PC-3 (cell line): ENCODE data around the gene RCOR1. TPM values are rescaled to one million over a fixed set of nuclear protein-coding genes. Genes with fewer than 3 reads are reported as not detected.

Experiments used
- ATAC-seq: fragments of 200-7000 bp; cut with Tn5 transposase; 2 replicates; pipeline ENCODE4 v1.9.1; 2020; ENCODE audit warnings: mild to moderate bottlenecking, moderate library complexity
- BruUV-seq: library from RNA; stranded (reverse); fragments of 400-500 nt; replicated peaks from 2 replicates; lab custom pipeline; 2021; lab: Mats Ljungman, UMichigan
- CTCF ChIA-PET: fragments of 300-600 bp; sonication (Branson Sonifier 250); formaldehyde crosslinking; loops from one replicate; lab custom pipeline; 2022; ENCODE audit warnings: antibody characterized with exemption; lab: Charles Lee
- POLR2A ChIA-PET: fragments of 300-600 bp; sonication (Branson Sonifier 250); formaldehyde crosslinking; loops from one replicate; lab custom pipeline; 2022; ENCODE audit warnings: antibody characterized with exemption; ENCODE audit not compliant: unreplicated experiment; lab: Charles Lee
- DNase-seq: peaks from one replicate; pipeline ENCODE4 v3.0.0-alpha.2; 2015
- H2AFZ ChIP-seq: fragments of 300-600 bp; sonication (generic); 2 replicates; pipeline ENCODE4 v1.6.0; 2016; ENCODE audit warnings: antibody characterized with exemption, low read length
- H3F3A ChIP-seq: fragments of 300-600 bp; sonication (generic); one replicate; pipeline ENCODE4 v1.6.0; 2017; ENCODE audit warnings: antibody characterized with exemption, low read length, control low read depth, mild to moderate bottlenecking; ENCODE audit not compliant: unreplicated experiment
- H3K27ac ChIP-seq: fragments of 300-600 bp; sonication (generic); 2 replicates; pipeline ENCODE4 v1.5.1; 2016; ENCODE audit warnings: mild to moderate bottlenecking, low read length
- H3K27me3 ChIP-seq: fragments of 300-600 bp; sonication (generic); 2 replicates; pipeline ENCODE4 v1.6.1; 2016; ENCODE audit warnings: low read length, mixed read lengths
- H3K36me3 ChIP-seq: fragments of 300-600 bp; sonication (generic); 2 replicates; pipeline ENCODE4 v1.6.1; 2016; ENCODE audit warnings: low read depth, mixed run types, low read length, mixed read lengths
- H3K4me1 ChIP-seq: fragments of 300-600 bp; sonication (generic); 2 replicates; pipeline ENCODE4 v1.5.1; 2016; ENCODE audit warnings: low read length; ENCODE audit not compliant: insufficient read depth
- H3K4me2 ChIP-seq: fragments of 300-600 bp; sonication (generic); 2 replicates; pipeline ENCODE4 v1.6.0; 2016; ENCODE audit warnings: low read length
- H3K4me3 ChIP-seq: fragments of 300-600 bp; sonication (generic); 2 replicates; pipeline ENCODE4 v1.5.1; 2016; ENCODE audit warnings: mild to moderate bottlenecking, low read length, mixed read lengths
- H3K79me2 ChIP-seq: fragments of 300-600 bp; sonication (generic); 2 replicates; pipeline ENCODE4 v1.6.1; 2017; ENCODE audit warnings: low read length, mixed read lengths
- H3K9ac ChIP-seq: fragments of 300-600 bp; sonication (generic); 2 replicates; pipeline ENCODE4 v1.6.0; 2016; ENCODE audit warnings: mild to moderate bottlenecking, low read length
- H3K9me2 ChIP-seq: fragments of 300-600 bp; sonication (generic); replicated peaks from 2 replicates; pipeline ENCODE4 v1.6.1; 2016; ENCODE audit warnings: mixed run types, low read length, mixed read lengths
- H3K9me3 ChIP-seq: fragments of 300-600 bp; sonication (generic); 2 replicates; pipeline ENCODE4 v1.6.1; 2016; ENCODE audit warnings: low read length, mixed read lengths
- H4K20me1 ChIP-seq: fragments of 300-600 bp; sonication (generic); 2 replicates; pipeline ENCODE4 v1.6.1; 2016; ENCODE audit warnings: low read length, mixed read lengths
- EZH2 ChIP-seq: fragments of 300-600 bp; sonication (generic); IDR thresholded peaks from one replicate; pipeline ENCODE4 v1.6.1; 2017; ENCODE audit warnings: antibody characterized with exemption, mild to moderate bottlenecking, low read length; ENCODE audit not compliant: unreplicated experiment
- EZH2phosphoT487 ChIP-seq: fragments of 300-600 bp; sonication (generic); IDR thresholded peaks from 2 replicates; pipeline ENCODE4 v1.6.1; 2018; ENCODE audit warnings: mild to moderate bottlenecking, antibody characterized with exemption, low read length, borderline replicate concordance
- intact Hi-C: fragments of 100-400 bp; cut with micrococcal nuclease; formaldehyde crosslinking; loops from 2 replicates; pipeline ENCODE4 v1.9.0; 2023
- total RNA-seq: library from RNA; depleted of rRNA; stranded (reverse); fragments of >200 nt; gene quantifications from 2 replicates; pipeline ENCODE4 v1.2.3, GENCODE V29; 2014
- TF ChIP-seq, protein P1 (sequence below): fragments of 300-600 bp; sonication (generic); conservative IDR thresholded peaks from 2 replicates; pipeline ENCODE4 v1.5.1; 2017; ENCODE audit warnings: antibody characterized with exemption, low read depth, mild to moderate bottlenecking, low read length

RCOR1 gene
- total RNA-seq, 1 experiment from 2014 or later = 22.2 TPM

DNA sequence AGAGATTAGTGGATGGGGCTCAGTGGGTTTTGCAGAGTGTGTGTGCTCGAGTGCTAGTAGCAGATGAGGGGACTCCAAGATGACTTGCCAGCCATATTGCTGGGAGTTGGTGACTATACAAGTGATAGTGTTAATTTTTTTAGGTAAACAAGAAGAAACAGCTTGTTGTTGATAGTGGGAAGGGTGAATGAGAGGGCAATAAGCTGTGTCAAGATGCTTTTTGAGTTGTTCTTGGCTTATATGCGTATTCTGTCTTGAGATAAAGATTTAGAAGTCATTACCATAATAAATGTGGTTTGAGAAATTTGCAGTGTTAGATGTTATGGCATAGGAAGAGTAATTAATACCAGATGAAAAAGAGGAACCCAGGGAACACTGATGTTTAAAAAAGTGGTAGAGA, 75.3 kb downstream of the RCOR1 start:
- H3K4me3 ChIP-seq = no peak overlapping the region
- no peaks in the 10 kb centered on the region for H3K9me3 ChIP-seq
- intact Hi-C loops = no loop called here
- no peak for TF ChIP-seq EZH2
- TF ChIP-seq EZH2phosphoT487 = no peak
- TF ChIP-seq, protein P1, sequence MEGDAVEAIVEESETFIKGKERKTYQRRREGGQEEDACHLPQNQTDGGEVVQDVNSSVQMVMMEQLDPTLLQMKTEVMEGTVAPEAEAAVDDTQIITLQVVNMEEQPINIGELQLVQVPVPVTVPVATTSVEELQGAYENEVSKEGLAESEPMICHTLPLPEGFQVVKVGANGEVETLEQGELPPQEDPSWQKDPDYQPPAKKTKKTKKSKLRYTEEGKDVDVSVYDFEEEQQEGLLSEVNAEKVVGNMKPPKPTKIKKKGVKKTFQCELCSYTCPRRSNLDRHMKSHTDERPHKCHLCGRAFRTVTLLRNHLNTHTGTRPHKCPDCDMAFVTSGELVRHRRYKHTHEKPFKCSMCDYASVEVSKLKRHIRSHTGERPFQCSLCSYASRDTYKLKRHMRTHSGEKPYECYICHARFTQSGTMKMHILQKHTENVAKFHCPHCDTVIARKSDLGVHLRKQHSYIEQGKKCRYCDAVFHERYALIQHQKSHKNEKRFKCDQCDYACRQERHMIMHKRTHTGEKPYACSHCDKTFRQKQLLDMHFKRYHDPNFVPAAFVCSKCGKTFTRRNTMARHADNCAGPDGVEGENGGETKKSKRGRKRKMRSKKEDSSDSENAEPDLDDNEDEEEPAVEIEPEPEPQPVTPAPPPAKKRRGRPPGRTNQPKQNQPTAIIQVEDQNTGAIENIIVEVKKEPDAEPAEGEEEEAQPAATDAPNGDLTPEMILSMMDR = no peak
- no peaks in the 10 kb centered on the region for H3K4me1 ChIP-seq
- ChIA-PET POLR2A (no interaction called here), CTCF (interaction anchor here (0.8 kb wide), 1 partner anchor 27 kb away, joined by 3 read pairs; no protein-coding TSS in a partner anchor)
- H3K9ac ChIP-seq = no peak overlapping the region
- H3F3A ChIP-seq = no peaks in the 10 kb centered on the region
- H3K79me2 ChIP-seq = peaks cover 96% of the 10 kb centered on the region
- H3K27me3 ChIP-seq = no peaks in the 10 kb centered on the region
- peaks cover 25% of the 10 kb centered on the region for H4K20me1 ChIP-seq
- H3K4me2 ChIP-seq = no peak overlapping the region
- no peaks in the 10 kb centered on the region for H3K36me3 ChIP-seq
- DNase-seq (no peak), ATAC-seq (no peak)
- no TSS peak for BruUV-seq
- no peak overlapping the region for H2AFZ ChIP-seq
- no peak overlapping the region for H3K27ac ChIP-seq
- H3K9me2 ChIP-seq = no peaks in the 10 kb centered on the region

DNA sequence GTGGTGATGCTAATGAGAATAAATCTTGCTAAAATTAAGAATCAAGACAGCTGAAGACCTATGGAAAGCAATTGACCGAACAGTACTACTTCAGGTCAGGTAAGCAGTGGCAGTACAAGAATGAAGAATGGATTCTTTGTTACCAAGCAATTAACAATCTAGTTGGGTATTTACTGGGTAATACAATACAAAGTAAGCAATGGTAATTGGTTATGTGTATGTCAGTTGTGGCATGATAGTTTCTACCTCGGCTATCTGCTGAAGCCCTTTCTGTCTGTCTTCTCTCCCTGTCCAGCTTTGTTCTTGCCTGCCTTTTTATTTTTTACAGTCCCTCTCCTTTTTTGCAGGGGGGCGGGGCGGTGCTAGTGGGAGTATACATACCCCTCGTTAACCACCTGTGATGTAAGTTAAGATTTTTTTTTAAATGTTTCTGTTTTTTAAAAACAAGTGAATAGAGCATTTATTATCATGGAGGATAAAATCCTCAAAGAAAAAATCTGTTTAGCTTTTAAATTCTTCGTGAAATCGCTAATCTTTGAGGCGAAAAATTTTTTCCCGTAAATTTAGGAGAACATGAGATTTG, 75.9 kb downstream of the RCOR1 start:
- H3K27ac ChIP-seq = no peak overlapping the region
- DNase-seq = no peak
- H2AFZ ChIP-seq = no peak overlapping the region
- H3K9me2 ChIP-seq = no peaks in the 10 kb centered on the region
- H3K4me1 ChIP-seq = no peaks in the 10 kb centered on the region
- no TSS peak for BruUV-seq
- intact Hi-C loops = no loop called here
- H3K4me3 ChIP-seq = no peak overlapping the region
- H4K20me1 ChIP-seq = peaks cover 21% of the 10 kb centered on the region
- no peaks in the 10 kb centered on the region for H3F3A ChIP-seq
- ChIA-PET CTCF (interaction anchor here (0.8 kb wide), 1 partner anchor 26 kb away, joined by 3 read pairs; no protein-coding TSS in a partner anchor), POLR2A (no interaction called here)
- H3K27me3 ChIP-seq = no peaks in the 10 kb centered on the region
- ATAC-seq = peak; percentile 67
- no peak overlapping the region for H3K9ac ChIP-seq
- peaks cover 95% of the 10 kb centered on the region for H3K79me2 ChIP-seq
- H3K9me3 ChIP-seq = no peaks in the 10 kb centered on the region
- H3K4me2 ChIP-seq = no peak overlapping the region
- TF ChIP-seq, protein P1 = no peak
- no peak for TF ChIP-seq EZH2phosphoT487
- no peak for TF ChIP-seq EZH2
- H3K36me3 ChIP-seq = no peaks in the 10 kb centered on the region

- no peaks in the 10 kb centered on the region for H3K9me3 ChIP-seq
- H3K27me3 ChIP-seq = no peaks in the 10 kb centered on the region
- peaks cover 88% of the 10 kb centered on the region for H3K79me2 ChIP-seq
- intact Hi-C loops = no loop called here
- DNase-seq = no peak
- no peak overlapping the region for H3K4me3 ChIP-seq
- H3K4me2 ChIP-seq = no peak overlapping the region
- no TSS peak for BruUV-seq
- no peak overlapping the region for H3K27ac ChIP-seq
- no peaks in the 10 kb centered on the region for H3K9me2 ChIP-seq
- CTCF ChIA-PET = no interaction called here
- H2AFZ ChIP-seq = no peak overlapping the region
- peaks cover 8% of the 10 kb centered on the region for H3F3A ChIP-seq
- H3K36me3 ChIP-seq = no peaks in the 10 kb centered on the region; the same call in 1 of the 2 replicates
- TF ChIP-seq, protein P1 = no peak
- no peak for TF ChIP-seq EZH2phosphoT487
- no peak for TF ChIP-seq EZH2
- POLR2A ChIA-PET = no interaction called here
- peaks cover 19% of the 10 kb centered on the region for H4K20me1 ChIP-seq
- no peak for ATAC-seq
- H3K9ac ChIP-seq = no peak overlapping the region
- peaks cover 9% of the 10 kb centered on the region for H3K4me1 ChIP-seq
These were observed 79.0 kb downstream of the RCOR1 start for GRCh38 chr14:102671410-102671809.
